GM12875 (cell line): ENCODE results near the gene WWOX.

Experiments used
- H3K4me3 ChIP-seq: one replicate; pipeline ENCODE4 v1.5.1; 2011; ENCODE audit warnings: low read depth, low read length, control low read depth
- TF ChIP-seq, protein P1 (sequence below): IDR thresholded peaks from 2 replicates; pipeline ENCODE4 v1.5.1; 2011; ENCODE audit warnings: low read depth, mild to moderate bottlenecking, control low read depth, inconsistent platforms, low read length, moderate library complexity, borderline replicate concordance; ENCODE audit not compliant: insufficient read depth

Gene WWOX

DNA sequence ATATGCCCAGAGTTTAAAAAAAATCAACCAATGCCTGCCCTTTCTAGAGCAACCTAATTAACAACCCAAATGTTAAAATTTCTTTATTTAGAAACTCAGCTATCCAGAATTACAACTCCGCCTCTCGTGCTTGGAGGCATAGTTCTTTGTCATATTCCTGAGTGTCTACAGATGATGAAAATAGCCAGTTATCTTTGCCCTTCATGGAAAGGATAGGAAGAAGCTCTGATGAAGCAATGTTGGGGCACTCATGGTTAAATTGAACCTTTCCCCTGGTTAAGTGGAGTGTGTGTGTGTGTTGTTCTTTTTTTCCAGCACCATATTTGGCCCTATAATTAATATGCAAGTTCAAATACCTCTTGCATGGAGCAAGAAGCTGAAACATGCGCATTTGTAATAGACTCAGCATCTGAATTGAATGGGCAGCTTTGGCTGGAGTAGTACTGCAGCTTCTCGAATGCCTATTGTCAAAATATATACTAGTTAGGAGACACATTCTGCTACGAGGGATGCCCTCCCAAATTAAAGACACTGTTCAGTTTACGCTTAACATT, 506.2 kb downstream of the WWOX start:
- TF ChIP-seq, protein P1, sequence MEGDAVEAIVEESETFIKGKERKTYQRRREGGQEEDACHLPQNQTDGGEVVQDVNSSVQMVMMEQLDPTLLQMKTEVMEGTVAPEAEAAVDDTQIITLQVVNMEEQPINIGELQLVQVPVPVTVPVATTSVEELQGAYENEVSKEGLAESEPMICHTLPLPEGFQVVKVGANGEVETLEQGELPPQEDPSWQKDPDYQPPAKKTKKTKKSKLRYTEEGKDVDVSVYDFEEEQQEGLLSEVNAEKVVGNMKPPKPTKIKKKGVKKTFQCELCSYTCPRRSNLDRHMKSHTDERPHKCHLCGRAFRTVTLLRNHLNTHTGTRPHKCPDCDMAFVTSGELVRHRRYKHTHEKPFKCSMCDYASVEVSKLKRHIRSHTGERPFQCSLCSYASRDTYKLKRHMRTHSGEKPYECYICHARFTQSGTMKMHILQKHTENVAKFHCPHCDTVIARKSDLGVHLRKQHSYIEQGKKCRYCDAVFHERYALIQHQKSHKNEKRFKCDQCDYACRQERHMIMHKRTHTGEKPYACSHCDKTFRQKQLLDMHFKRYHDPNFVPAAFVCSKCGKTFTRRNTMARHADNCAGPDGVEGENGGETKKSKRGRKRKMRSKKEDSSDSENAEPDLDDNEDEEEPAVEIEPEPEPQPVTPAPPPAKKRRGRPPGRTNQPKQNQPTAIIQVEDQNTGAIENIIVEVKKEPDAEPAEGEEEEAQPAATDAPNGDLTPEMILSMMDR = no peak
- H3K4me3 ChIP-seq = no peak overlapping the region

DNA sequence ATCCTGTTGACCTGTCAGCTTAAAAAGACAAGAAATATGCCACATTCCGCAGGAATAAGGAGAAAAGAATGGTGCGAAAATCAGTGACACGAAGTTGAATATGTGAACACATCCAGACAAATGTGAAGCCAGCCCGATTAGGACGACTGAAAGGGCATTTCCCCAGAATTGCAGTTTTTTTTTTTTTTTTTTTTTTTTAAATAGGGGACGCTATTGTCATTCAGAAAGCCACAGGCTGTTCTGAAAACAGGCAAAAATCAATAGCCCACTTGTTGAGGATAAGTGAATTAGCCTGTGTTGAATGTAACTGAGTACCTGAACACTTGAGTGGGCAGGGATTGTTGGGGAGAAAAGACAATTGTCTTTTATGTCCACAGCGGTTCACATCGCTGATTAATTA, 507.1 kb downstream of the WWOX start:
- no peak overlapping the region for H3K4me3 ChIP-seq
- TF ChIP-seq, protein P1 = no peak

DNA sequence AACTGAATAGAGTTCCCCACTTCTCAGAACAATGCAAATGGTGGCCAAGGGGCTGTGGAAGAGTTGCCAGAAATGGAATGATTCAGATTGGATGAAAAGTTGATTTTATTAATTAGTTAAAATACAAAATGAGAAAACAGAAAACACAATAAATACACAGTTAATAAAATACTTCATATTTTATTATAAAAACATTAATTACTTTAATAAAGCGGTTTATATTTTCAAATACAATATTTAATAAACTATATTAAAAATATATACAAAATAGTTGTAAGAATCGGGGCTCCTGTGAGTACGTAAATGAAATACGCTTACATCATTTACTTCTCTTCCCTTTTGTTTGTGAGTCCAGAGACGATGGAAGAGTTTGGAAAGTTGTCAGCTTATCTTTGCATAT, 507.6 kb downstream of the WWOX start:
- TF ChIP-seq, protein P1 = no peak
- no peak overlapping the region for H3K4me3 ChIP-seq

GRCh38 chr16:78607465-78607864, 508.0 kb downstream of the WWOX start:
- TF ChIP-seq, protein P1 = no peak

GRCh38 chr16:78608305-78608776, 508.9 kb downstream of the WWOX start:
- no peak overlapping the region for H3K4me3 ChIP-seq
- TF ChIP-seq, protein P1 = no peak

More at GRCh38 chr16:78607465-78607864, 508.0 kb downstream of the WWOX start:
- H3K4me3 ChIP-seq = no peak overlapping the region

DNA sequence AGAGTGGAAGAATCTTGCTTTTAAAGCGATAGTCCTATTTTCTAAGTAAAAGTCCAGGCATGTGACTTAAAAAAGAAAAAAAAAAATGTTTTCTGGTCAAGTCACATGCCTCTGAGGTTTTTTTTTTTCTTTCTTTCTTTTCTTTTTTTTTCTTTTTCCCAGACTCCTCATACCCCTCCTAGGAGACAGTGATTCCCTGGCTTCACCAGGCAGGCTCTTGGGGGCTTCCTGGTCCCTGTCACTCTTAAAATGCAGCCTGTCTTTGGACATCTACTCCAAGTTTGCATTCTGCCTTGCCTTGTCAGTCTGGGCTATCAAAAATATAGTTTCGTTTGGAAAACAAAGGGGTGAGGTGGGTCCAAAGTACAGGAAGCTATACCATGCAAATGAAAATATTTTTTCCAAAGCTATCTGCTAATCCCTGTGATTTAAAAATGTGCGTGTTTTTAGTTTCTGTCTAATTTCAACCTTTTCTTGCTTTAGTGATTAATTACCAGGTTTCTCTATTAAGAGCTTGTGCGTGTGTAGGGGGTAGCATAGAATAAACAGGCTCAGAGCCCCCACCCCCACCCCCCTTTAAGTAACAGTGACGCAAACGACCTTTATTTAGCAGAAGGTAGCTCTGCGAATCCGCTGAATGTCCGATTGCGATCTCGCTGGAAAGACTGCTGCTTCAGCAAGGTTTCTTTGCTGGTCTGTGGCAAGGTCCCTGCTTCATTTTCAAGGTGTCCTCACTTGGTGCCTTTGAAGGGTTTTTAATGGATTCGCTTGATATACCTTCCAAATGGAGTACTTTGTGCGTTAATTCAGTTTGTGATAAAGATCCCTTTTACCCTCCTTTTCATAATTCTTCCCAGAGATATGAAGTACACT, 510.2 kb downstream of the WWOX start:
- no peak overlapping the region for H3K4me3 ChIP-seq
- TF ChIP-seq, protein P1 = no peak

DNA sequence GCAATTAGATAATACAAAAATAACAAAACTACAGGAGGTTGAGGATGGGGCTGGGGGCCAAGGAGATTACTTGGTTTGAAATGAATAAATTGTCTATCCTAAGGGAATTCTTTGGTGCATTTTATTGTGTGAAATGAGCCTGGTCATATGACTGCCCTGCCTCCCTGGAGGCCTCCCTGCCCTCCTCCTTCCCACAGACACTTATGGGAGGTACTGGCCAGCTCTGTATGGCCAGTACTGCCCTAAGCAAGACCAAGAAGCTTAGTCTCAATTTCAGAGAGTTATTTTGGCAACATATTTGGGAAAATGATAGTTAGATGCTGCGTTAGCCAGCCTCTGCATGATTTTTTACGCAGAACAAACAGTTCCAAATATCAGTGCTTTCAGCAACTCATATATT, 511.9 kb downstream of the WWOX start:
- no peak overlapping the region for H3K4me3 ChIP-seq

More for the DNA sequence above, 511.9 kb downstream of the WWOX start:
- TF ChIP-seq, protein P1 = no peak
